PFSK-1 (cell line): ENCODE results near the gene MPPED1.

ENCODE experiments used
- FOXP2 ChIP-seq: optimal IDR thresholded peaks from 2 replicates; pipeline ENCODE3; 2011; ENCODE audit warnings: borderline replicate concordance, control low read depth, inconsistent platforms; ENCODE audit not compliant: insufficient read depth; ENCODE audit errors: extremely low read length, extremely low read depth
- POLR2AphosphoS5 ChIP-seq: IDR thresholded peaks from 2 replicates; pipeline ENCODE4 v1.6.1; 2012; ENCODE audit warnings: low read depth, mild to moderate bottlenecking, control low read depth, low read length, moderate library complexity
- SIN3A ChIP-seq: IDR thresholded peaks from 2 replicates; pipeline ENCODE4 v1.6.1; 2012; ENCODE audit warnings: mild to moderate bottlenecking, low read length, moderate library complexity, borderline replicate concordance; ENCODE audit not compliant: insufficient read depth
- TAF1 ChIP-seq: IDR thresholded peaks from 2 replicates; pipeline ENCODE4 v1.6.1; 2012; ENCODE audit warnings: low read length, control low read depth, borderline replicate concordance; ENCODE audit not compliant: insufficient read depth
- TF ChIP-seq, protein P1 (sequence below), 2 experiments: IDR thresholded peaks; 2 replicates each; pipeline versions ENCODE4 v1.6.1 to v1.8.0; 2011 to 2012; ENCODE audit warnings: low read depth in 2 of 2, low read length in 2 of 2, control low read depth in 1 of 2, inconsistent platforms in 1 of 2, mild to moderate bottlenecking in 1 of 2, moderate library complexity in 1 of 2; ENCODE audit not compliant: insufficient read depth in 1 of 2

The MPPED1 gene

DNA sequence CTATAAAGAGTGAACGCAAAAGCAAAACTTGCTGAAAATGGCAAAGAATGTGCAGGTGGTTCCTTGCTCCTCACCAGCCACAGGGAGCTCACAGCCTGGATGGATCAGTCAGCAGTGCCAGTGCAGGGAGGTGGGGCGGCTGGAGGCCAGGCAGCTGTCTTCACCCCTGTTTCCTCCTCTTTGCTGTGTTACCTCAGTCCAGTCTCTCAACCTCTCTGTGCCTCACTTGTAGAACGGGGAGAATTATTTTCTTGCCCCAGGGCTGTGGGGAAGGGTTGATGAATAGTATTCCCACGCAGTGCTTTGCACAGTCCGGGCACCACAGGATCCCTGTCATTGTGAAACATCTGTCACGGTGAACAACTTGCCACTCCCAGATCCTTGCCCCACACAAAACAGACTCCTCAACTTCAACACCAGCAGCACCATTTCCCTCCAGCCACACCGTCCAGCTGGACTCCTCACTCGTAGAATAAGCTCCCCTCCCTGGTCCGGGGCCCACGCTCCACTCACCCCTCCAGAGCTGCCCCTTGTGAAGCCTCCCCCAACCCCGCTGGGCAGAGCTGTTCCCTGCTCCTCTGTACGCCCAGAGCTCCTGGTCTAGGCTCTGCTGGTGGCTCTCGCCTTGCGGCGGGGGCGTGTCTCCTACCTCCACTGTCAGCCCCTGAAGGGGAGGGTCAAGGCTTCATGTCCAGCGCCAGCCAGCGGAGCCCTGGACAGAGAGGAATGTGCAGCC, 27.7 kb downstream of the MPPED1 start:
- TF ChIP-seq, protein P1, sequence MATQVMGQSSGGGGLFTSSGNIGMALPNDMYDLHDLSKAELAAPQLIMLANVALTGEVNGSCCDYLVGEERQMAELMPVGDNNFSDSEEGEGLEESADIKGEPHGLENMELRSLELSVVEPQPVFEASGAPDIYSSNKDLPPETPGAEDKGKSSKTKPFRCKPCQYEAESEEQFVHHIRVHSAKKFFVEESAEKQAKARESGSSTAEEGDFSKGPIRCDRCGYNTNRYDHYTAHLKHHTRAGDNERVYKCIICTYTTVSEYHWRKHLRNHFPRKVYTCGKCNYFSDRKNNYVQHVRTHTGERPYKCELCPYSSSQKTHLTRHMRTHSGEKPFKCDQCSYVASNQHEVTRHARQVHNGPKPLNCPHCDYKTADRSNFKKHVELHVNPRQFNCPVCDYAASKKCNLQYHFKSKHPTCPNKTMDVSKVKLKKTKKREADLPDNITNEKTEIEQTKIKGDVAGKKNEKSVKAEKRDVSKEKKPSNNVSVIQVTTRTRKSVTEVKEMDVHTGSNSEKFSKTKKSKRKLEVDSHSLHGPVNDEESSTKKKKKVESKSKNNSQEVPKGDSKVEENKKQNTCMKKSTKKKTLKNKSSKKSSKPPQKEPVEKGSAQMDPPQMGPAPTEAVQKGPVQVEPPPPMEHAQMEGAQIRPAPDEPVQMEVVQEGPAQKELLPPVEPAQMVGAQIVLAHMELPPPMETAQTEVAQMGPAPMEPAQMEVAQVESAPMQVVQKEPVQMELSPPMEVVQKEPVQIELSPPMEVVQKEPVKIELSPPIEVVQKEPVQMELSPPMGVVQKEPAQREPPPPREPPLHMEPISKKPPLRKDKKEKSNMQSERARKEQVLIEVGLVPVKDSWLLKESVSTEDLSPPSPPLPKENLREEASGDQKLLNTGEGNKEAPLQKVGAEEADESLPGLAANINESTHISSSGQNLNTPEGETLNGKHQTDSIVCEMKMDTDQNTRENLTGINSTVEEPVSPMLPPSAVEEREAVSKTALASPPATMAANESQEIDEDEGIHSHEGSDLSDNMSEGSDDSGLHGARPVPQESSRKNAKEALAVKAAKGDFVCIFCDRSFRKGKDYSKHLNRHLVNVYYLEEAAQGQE (IDR thresholded peaks at IDR 0.05; ENCODE audit: insufficient read depth in 1 of 2, low read depth in 2 of 2, low read length in 2 of 2): no peak
- no peak for TF ChIP-seq POLR2AphosphoS5
- no peak for TF ChIP-seq FOXP2
- TF ChIP-seq SIN3A: no peak
- TF ChIP-seq TAF1: no peak

DNA sequence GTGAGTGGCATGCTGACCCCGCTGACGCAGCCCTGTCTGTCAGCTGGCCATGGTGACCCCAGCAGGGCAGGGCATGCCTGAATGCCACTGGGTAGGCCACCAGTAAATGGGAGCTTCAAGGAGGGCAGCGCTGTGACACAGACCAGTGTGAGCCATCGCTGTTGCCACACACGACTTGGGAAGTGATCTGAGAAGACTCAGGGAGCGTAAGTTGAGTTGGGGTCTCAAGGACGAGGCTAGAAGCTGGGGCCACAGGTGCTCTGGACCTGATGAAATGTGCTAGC, 28.2 kb downstream of the MPPED1 start:
- TF ChIP-seq, protein P1 (IDR thresholded peaks at IDR 0.05; ENCODE audit: insufficient read depth in 1 of 2, low read depth in 2 of 2, low read length in 2 of 2): no peak
- TF ChIP-seq POLR2AphosphoS5 (no peak), TAF1 (no peak), SIN3A (no peak), FOXP2 (no peak)

DNA sequence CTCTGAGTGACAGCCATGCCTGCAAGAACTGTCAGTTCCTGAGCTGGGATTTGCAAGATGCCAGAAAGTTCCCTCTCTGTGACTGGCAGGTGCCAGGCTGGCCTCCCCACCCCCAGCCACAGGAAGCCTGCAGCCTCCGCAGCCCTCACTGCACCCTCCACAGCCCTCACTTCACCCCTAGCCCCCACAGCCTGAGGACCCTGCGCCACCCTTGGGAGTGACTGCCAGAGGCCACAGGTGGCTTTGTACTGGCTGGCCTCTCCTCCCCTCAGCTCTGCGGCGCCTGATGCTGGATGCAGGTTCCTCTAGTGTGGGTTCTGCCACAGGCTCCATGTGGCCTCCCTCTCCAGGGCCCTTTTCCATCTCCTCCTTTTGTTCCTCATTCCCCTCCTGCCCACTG, 28.7 kb downstream of the MPPED1 start:
- TF ChIP-seq TAF1: no peak
- no peak for TF ChIP-seq POLR2AphosphoS5
- no peak for TF ChIP-seq SIN3A
- TF ChIP-seq, protein P1 (IDR thresholded peaks at IDR 0.05; ENCODE audit: insufficient read depth in 1 of 2, low read depth in 2 of 2, low read length in 2 of 2): no peak
- TF ChIP-seq FOXP2: no peak

DNA sequence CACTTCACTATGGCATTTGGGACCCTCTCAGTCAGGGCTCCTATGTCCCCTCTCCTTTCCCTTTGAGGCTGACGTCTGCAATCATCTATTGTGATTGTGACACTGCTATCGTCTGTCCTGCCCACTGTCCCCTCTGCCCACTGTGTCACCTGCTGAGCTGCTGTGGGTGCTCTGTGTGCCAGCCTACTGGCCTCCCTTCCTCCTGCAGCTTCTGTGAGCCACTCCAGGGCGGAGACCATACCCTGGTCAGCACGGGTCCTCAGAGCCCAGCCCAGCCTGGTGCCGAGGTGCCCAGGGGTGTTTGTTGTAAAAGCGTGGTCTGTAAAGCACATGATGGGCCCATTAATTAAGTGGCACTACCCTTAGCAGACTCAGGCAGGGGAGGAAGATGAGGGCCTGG, 29.4 kb downstream of the MPPED1 start:
- TF ChIP-seq SIN3A: no peak
- no peak for TF ChIP-seq FOXP2
- no peak for TF ChIP-seq TAF1
- TF ChIP-seq, protein P1 (IDR thresholded peaks at IDR 0.05; ENCODE audit: insufficient read depth in 1 of 2, low read depth in 2 of 2, low read length in 2 of 2): no peak
- no peak for TF ChIP-seq POLR2AphosphoS5
